Lung (tissue), 12 donors: ENCODE measurements around the gene PDRG1. TPM values are rescaled to one million over a fixed set of nuclear protein-coding genes. Genes with fewer than 3 reads are reported as not detected.

ENCODE experiments used
- ATAC-seq: fragments of 200-7000 bp; cut with Tn5 transposase; one replicate; pipeline ENCODE4 v1.9.1; 2020; ENCODE audit warnings: moderate number of reproducible peaks; ENCODE audit not compliant: insufficient read depth, low FRiP score
- DNase-seq, 3 donors: peaks; one replicate each; pipeline ENCODE4 v3.0.0-alpha.2; 2013 to 2017
- H3K27ac ChIP-seq, 2 donors: one replicate each; pipeline ENCODE4 v1.5.1; 2013; ENCODE audit warnings: mild to moderate bottlenecking in 2 of 2, moderate library complexity in 2 of 2, control low read depth in 1 of 2, inconsistent platforms in 1 of 2, low read depth in 1 of 2, low read length in 1 of 2
- H3K27me3 ChIP-seq, 3 donors: one replicate each; pipeline ENCODE4 v1.5.1; 2013; ENCODE audit warnings: low read length in 2 of 3; ENCODE audit not compliant: control insufficient read depth in 3 of 3, insufficient read depth in 3 of 3
- H3K36me3 ChIP-seq, 4 donors: one replicate each; pipeline ENCODE4 v1.5.1; 2013; ENCODE audit warnings: low read length in 4 of 4, mild to moderate bottlenecking in 1 of 4, moderate library complexity in 1 of 4; ENCODE audit not compliant: control insufficient read depth in 4 of 4, insufficient read depth in 4 of 4
- H3K4me1 ChIP-seq, 5 donors: one replicate each; pipeline ENCODE4 v1.5.1; 2013; ENCODE audit warnings: low read length in 5 of 5, mild to moderate bottlenecking in 2 of 5, moderate library complexity in 1 of 5; ENCODE audit not compliant: control insufficient read depth in 5 of 5, insufficient read depth in 5 of 5
- H3K4me3 ChIP-seq: one replicate; pipeline ENCODE4 v1.5.1; 2013; ENCODE audit warnings: mild to moderate bottlenecking, control low read depth, moderate library complexity
- H3K9ac ChIP-seq, 2 donors: one replicate each; pipeline ENCODE4 v1.5.1; 2013; ENCODE audit warnings: low read length in 2 of 2, control low read depth in 1 of 2; ENCODE audit not compliant: insufficient read depth in 1 of 2
- H3K9me3 ChIP-seq, 4 donors: one replicate each; pipeline ENCODE4 v1.5.1; 2013; ENCODE audit warnings: low read length in 3 of 4, mild to moderate bottlenecking in 1 of 4, moderate library complexity in 1 of 4; ENCODE audit not compliant: control insufficient read depth in 4 of 4, insufficient read depth in 3 of 4
- WGBS, 2 donors: extraction: QIAGEN DNeasy Blood & Tissue Kit; methylation state at CpG; one replicate each; pipeline ENCODE4 v1.1.7; 2013; 5-methylcytosine and 5-hydroxymethylcytosine counted together
- polyA plus RNA-seq, 2 donors: library from polyadenylated mRNA; stranded (reverse); fragments of 200-250 nt; gene quantifications; one replicate each; pipeline ENCODE4 v1.2.1, GENCODE V29; 2013
- total RNA-seq, 2 donors: library from RNA; depleted of rRNA in 1 of 2; stranded (reverse); fragments of >200 nt in 1 of 2; gene quantifications; one replicate each; pipeline ENCODE4 v1.2.1, GENCODE V29; 2014 to 2021
- TF ChIP-seq, protein P1 (sequence below): IDR thresholded peaks from 2 replicates; pipeline ENCODE4 v1.5.1; 2012; ENCODE audit warnings: mild to moderate bottlenecking; ENCODE audit errors: control extremely low read depth, extremely low read depth
- donor health status: control.
- donor health status: control.
- donor health status: Bipolar disorder and iron deficiency.
- donor health status: healthy.
- donor health status: DM: yes; HTN: yes; CAD: no.

PDRG1 gene
- total and polyA plus RNA-seq, 4 donors: 6.3 to 13.0 (median 11.5) TPM

DNA sequence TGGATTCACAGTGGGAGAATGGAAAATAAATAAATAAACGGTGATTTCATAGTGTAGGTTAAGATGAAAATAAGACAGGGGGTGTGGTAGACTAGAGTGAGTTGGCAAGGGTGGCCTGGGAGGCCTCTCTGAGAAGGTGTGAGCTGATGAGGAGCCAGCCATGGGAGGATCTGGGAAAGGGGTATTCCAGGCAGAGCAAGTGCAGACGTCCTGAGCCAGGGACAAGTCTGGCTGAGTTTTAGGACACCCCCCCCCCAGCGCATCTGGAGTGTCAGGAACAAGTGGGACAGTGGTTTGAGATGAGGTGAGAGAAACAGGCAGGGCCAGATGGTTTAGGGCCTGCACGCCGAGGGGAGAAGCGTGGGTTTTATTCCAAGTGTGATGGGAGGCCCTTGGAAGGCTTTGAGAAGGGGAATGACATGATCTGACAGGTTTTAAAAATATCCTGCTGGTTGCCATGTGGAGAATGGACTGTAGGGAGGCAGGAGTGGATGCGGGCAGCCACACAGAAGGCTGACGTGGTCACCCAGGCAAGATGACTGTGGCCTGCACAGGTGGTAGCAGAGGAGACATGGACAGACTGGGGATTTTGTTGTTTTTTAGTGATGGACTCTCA, 37.3 kb upstream of the PDRG1 start:
- Histone ChIP-seq H3K9ac (no peak overlapping the region), H3K27me3 (peaks cover 0 to 17% (median 12%) of the 10 kb centered on the region in 3 donors), H3K9me3 (no peaks in the 10 kb centered on the region), H3K36me3 (no peaks in the 10 kb centered on the region), H3K4me1 (peaks cover 0 to 3% (median 0%) of the 10 kb centered on the region in 5 donors), H3K4me3 (no peak overlapping the region), H3K27ac (no peak overlapping the region)
- ATAC-seq (no peak), DNase-seq (no peak)
- TF ChIP-seq, protein P1, sequence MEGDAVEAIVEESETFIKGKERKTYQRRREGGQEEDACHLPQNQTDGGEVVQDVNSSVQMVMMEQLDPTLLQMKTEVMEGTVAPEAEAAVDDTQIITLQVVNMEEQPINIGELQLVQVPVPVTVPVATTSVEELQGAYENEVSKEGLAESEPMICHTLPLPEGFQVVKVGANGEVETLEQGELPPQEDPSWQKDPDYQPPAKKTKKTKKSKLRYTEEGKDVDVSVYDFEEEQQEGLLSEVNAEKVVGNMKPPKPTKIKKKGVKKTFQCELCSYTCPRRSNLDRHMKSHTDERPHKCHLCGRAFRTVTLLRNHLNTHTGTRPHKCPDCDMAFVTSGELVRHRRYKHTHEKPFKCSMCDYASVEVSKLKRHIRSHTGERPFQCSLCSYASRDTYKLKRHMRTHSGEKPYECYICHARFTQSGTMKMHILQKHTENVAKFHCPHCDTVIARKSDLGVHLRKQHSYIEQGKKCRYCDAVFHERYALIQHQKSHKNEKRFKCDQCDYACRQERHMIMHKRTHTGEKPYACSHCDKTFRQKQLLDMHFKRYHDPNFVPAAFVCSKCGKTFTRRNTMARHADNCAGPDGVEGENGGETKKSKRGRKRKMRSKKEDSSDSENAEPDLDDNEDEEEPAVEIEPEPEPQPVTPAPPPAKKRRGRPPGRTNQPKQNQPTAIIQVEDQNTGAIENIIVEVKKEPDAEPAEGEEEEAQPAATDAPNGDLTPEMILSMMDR: no peak
- 71 to 85% methylated on average over 8 of the region's 8 CpGs for WGBS, 2 donors

DNA sequence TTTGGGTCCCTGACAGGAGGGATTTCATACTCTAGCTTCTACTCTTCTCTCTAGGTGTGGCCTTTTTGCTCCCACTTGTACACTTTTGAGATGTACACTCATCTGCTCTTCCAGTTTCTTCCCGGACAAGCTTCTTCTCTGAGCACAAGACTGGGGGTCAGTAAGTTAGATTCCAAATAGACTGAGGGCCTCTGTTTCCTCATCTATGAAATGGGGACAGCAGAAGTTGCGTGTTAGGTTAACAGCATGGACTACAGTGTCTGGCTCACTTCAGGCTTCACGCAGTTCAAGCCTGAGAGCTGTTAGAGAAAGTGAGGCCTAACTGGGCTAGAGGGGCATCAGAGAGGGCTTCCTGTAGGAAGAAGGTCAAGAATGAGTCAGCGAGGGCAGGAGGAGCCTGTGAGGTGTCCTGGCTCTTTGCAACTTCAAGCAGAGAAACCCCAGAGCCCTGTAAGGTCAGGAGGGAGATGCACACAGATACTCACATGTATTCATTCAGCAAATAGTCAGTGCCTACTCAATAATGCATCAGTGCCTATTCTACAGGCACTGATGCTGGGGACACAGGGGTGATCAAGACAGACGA, 36.7 kb upstream of the PDRG1 start:
- Histone ChIP-seq H3K27ac (no peak overlapping the region), H3K4me3 (no peak overlapping the region), H3K9ac (no peak overlapping the region), H3K36me3 (no peaks in the 10 kb centered on the region), H3K27me3 (peaks cover 0 to 11% (median 7%) of the 10 kb centered on the region in 3 donors), H3K9me3 (no peaks in the 10 kb centered on the region), H3K4me1 (peaks cover 0 to 3% (median 0%) of the 10 kb centered on the region in 5 donors)
- 86 to 94% methylated on average over 5 of the region's 5 CpGs for WGBS, 2 donors
- DNase-seq: no peak
- no peak for ATAC-seq
- TF ChIP-seq, protein P1: no peak

DNA sequence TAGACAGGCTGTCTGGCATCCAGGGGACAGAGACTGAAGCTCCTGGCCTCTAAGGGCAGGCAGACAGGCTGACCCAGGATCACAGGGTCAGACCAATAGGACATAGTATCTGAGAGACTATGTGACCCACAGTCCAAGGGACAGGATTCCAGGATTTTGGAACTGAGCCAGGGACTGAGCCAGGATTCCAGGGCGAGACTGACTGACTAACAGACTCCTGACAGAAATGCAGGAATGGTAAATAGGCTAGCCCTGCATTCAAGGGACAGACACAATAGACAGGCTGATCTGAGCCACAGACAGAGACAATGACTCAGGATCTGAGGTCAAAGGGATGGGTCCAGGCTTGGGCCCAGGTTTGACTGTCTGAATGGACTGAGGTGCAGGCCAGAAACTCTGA, 35.9 kb upstream of the PDRG1 start:
- TF ChIP-seq, protein P1: no peak
- 67 to 80% methylated on average over 1 of the region's 1 CpG for WGBS, 2 donors
- no peak for ATAC-seq
- Histone ChIP-seq H3K27me3 (peaks cover 0 to 3% (median 2%) of the 10 kb centered on the region in 3 donors), H3K9me3 (no peaks in the 10 kb centered on the region), H3K36me3 (no peaks in the 10 kb centered on the region), H3K9ac (no peak overlapping the region), H3K4me3 (no peak overlapping the region), H3K4me1 (peaks cover 0 to 3% (median 0%) of the 10 kb centered on the region in 5 donors), H3K27ac (no peak overlapping the region)
- DNase-seq: no peak
